Epithelial cell of proximal tubule (primary cell): ENCODE results near the gene USP35. TPM values are rescaled to one million over a fixed set of nuclear protein-coding genes. Genes with fewer than 3 reads are reported as not detected.

Source experiments
- DNase-seq: peaks from one replicate; pipeline ENCODE4 v3.0.0-alpha.2; 2011; ENCODE audit warnings: low read depth
- H3K4me3 ChIP-seq: 2 replicates; pipeline ENCODE4 v1.5.1; 2011; ENCODE audit warnings: low read depth, mild to moderate bottlenecking, low read length
- total RNA-seq: library from RNA; depleted of rRNA; stranded (reverse); fragments of >200 nt; gene quantifications from 2 replicates; pipeline ENCODE4 v1.2.3, GENCODE V29; 2015
- TF ChIP-seq, protein P1 (sequence below): conservative IDR thresholded peaks from 2 replicates; pipeline ENCODE4 v1.5.1; 2012; ENCODE audit warnings: low read depth, mild to moderate bottlenecking, low read length

Gene USP35
- total RNA-seq, 1 donor from 2014 or later: 6.1 TPM

DNA sequence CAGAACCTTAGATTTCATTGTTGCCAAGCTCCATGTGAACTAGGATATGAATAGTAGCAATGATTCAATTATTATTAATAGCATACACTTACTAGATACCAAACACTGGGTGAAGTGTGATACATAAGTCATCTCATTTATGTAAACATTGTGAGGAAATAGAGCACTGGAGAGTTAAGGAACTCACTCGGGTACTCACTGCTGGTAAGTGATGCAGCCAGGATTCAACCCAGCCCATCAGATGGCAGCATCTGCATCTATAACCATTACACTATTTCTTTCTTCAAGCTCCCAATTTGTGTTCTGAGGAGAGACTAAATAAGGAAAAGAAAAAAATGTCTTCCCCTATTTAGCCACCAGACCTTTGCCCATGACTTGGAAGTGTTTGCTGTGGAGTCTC is 39.1 kb upstream of the USP35 start:
- TF ChIP-seq, protein P1, sequence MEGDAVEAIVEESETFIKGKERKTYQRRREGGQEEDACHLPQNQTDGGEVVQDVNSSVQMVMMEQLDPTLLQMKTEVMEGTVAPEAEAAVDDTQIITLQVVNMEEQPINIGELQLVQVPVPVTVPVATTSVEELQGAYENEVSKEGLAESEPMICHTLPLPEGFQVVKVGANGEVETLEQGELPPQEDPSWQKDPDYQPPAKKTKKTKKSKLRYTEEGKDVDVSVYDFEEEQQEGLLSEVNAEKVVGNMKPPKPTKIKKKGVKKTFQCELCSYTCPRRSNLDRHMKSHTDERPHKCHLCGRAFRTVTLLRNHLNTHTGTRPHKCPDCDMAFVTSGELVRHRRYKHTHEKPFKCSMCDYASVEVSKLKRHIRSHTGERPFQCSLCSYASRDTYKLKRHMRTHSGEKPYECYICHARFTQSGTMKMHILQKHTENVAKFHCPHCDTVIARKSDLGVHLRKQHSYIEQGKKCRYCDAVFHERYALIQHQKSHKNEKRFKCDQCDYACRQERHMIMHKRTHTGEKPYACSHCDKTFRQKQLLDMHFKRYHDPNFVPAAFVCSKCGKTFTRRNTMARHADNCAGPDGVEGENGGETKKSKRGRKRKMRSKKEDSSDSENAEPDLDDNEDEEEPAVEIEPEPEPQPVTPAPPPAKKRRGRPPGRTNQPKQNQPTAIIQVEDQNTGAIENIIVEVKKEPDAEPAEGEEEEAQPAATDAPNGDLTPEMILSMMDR: peak; percentile 38
- no peak for DNase-seq

GRCh38 chr11:78150346-78150745 is 38.4 kb upstream of the USP35 start:
- TF ChIP-seq, protein P1: no peak
- H3K4me3 ChIP-seq: no peak overlapping the region
- no peak for DNase-seq

More for the DNA sequence above, 39.1 kb upstream of the USP35 start:
- no peak overlapping the region for H3K4me3 ChIP-seq

- no peak overlapping the region for H3K4me3 ChIP-seq
- DNase-seq: no peak
- TF ChIP-seq, protein P1: no peak
These were observed 38.0 kb upstream of the USP35 start for GRCh38 chr11:78150754-78151153.

GRCh38 chr11:78151804-78152203 is 36.9 kb upstream of the USP35 start:
- H3K4me3 ChIP-seq: no peak overlapping the region
- TF ChIP-seq, protein P1: no peak
- DNase-seq: no peak

GRCh38 chr11:78156127-78156844 is 32.4 kb upstream of the USP35 start:
- TF ChIP-seq, protein P1: no peak
- no peak for DNase-seq
- H3K4me3 ChIP-seq: no peak overlapping the region

- DNase-seq: no peak
- TF ChIP-seq, protein P1: no peak
- H3K4me3 ChIP-seq: no peak overlapping the region
These were observed 29.6 kb upstream of the USP35 start for GRCh38 chr11:78158987-78159652.
